ENCODE results near the gene IDH2.

- TF ChIP-seq GATA3 (IDR thresholded peaks at IDR 0.05; ENCODE audit: low read depth, low read length) (no peak), GATA2 (IDR thresholded peaks at IDR 0.05; ENCODE audit: low read depth, low read length) (no peak)
Measured at GRCh38 chr15:90065682-90066049, 36.6 kb downstream of the IDH2 start.

All from SH-SY5Y (cell line).